ENCODE data around the gene AKR7A3. TPM values are rescaled to one million over a fixed set of nuclear protein-coding genes. Genes with fewer than 3 reads are reported as not detected.
A peak's percentile ranks its signal among the peaks of the same experiment; 100 is the strongest.

Gene AKR7A3
- total RNA-seq, 1 experiment from 2014 or later, result 1.4 TPM

DNA sequence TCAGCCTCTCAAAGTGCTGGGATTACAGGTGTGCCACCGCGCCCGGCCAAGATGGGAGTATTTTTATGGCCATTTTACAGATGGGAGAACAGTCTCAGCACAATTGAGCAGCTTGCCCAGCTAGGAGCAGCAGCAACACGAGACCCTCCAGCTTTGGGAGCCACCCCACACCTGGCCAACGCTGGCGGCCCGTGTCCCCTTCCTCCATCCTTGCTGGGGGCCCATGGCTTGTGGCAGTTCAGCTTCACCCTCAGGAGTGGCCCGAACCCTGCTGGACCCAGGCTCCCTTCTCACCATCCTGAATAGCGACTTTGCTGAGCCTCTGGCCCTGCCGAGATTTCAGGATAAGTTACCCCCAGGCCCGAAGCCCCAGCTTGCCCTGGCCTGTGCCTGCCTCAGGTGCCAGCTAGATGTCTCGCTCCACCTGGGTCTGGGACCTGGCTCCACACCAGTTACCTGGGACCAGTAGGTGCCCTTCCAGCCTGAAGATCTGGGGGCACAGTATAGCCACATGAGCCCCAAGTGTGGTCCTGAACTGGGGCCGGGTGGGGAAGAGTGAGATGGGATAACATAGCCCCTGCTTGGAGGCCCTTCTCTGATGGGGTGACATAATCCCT is 42.8 kb upstream of the AKR7A3 start:
- BruUV-seq (replicated peaks), result no TSS peak

DNA sequence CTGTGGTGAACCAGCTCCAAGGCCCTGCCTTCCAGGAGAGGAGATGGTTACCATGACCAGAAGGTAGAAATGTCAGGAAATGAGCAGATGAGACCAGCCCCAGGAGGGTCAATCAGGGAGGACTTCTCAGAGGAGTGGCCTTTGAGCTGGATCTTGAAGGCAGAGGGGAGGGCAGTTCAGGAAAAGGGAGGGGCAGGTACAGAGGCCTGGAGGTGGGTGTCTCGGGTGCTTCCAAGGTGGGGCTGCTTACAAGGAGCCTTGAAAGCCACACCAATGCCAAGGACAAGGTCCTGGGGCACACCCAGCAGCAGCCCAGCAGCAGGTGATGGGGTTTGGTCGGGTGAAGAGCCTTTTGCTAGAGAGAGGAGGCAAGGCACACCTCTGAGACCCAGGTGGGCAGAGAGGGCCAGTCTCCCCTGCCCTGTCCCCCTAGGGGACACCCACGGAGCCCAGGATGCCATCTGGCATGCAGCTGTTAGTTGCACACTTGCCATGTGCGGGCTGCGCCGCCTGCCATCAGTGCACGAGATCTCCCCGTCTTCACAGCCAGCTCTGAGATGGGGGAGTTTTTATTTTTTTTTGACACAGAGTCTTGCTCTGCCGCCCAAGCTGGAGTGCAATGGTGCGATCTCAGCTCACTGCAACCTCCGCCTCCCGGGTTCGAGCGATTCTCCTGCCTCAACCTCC is 42.0 kb upstream of the AKR7A3 start:
- no TSS peak for BruUV-seq (replicated peaks)
- DNase-seq (ENCODE audit: low read depth, low spot score) (no peak), ATAC-seq (no peak; the same call in 1 of the 2 replicates)
- POLR2A ChIA-PET, result no interaction called here
- no peaks in the 10 kb centered on the region for H3K27me3 ChIP-seq (ENCODE audit: control insufficient read depth, insufficient read depth, low read length)
- in situ Hi-C loops (cut with HindIII; ENCODE audit: low pct_unique_long_range_greater_than_20kb, low sequenced_read_pairs) (no loop called here), intact Hi-C loops (cut with micrococcal nuclease; ENCODE audit: unreplicated experiment) (no loop called here)
- CTCF ChIA-PET, result no interaction called here
- no peaks in the 10 kb centered on the region for H3K9me3 ChIP-seq (ENCODE audit: control insufficient read depth, insufficient read depth, low read depth, low read length)
- TF ChIP-seq, protein P1, sequence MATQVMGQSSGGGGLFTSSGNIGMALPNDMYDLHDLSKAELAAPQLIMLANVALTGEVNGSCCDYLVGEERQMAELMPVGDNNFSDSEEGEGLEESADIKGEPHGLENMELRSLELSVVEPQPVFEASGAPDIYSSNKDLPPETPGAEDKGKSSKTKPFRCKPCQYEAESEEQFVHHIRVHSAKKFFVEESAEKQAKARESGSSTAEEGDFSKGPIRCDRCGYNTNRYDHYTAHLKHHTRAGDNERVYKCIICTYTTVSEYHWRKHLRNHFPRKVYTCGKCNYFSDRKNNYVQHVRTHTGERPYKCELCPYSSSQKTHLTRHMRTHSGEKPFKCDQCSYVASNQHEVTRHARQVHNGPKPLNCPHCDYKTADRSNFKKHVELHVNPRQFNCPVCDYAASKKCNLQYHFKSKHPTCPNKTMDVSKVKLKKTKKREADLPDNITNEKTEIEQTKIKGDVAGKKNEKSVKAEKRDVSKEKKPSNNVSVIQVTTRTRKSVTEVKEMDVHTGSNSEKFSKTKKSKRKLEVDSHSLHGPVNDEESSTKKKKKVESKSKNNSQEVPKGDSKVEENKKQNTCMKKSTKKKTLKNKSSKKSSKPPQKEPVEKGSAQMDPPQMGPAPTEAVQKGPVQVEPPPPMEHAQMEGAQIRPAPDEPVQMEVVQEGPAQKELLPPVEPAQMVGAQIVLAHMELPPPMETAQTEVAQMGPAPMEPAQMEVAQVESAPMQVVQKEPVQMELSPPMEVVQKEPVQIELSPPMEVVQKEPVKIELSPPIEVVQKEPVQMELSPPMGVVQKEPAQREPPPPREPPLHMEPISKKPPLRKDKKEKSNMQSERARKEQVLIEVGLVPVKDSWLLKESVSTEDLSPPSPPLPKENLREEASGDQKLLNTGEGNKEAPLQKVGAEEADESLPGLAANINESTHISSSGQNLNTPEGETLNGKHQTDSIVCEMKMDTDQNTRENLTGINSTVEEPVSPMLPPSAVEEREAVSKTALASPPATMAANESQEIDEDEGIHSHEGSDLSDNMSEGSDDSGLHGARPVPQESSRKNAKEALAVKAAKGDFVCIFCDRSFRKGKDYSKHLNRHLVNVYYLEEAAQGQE (IDR thresholded peaks at IDR 0.05; ENCODE audit: insufficient read depth in 1 of 2, low read depth in 2 of 2, low read length in 1 of 2), result no peak
- TF ChIP-seq SIN3A (IDR thresholded peaks at IDR 0.05; ENCODE audit: borderline replicate concordance, insufficient read depth, low read depth, low read length), result no peak
- TF ChIP-seq, protein P2, sequence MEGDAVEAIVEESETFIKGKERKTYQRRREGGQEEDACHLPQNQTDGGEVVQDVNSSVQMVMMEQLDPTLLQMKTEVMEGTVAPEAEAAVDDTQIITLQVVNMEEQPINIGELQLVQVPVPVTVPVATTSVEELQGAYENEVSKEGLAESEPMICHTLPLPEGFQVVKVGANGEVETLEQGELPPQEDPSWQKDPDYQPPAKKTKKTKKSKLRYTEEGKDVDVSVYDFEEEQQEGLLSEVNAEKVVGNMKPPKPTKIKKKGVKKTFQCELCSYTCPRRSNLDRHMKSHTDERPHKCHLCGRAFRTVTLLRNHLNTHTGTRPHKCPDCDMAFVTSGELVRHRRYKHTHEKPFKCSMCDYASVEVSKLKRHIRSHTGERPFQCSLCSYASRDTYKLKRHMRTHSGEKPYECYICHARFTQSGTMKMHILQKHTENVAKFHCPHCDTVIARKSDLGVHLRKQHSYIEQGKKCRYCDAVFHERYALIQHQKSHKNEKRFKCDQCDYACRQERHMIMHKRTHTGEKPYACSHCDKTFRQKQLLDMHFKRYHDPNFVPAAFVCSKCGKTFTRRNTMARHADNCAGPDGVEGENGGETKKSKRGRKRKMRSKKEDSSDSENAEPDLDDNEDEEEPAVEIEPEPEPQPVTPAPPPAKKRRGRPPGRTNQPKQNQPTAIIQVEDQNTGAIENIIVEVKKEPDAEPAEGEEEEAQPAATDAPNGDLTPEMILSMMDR (IDR thresholded peaks at IDR 0.05), result no peak
- no peak for TF ChIP-seq POLR2AphosphoS5 (IDR thresholded peaks at IDR 0.05; ENCODE audit: low read depth, low read length)
- TF ChIP-seq TCF7L2 (IDR thresholded peaks at IDR 0.05; ENCODE audit: low read depth, low read length), result no peak
- H3K4me1 ChIP-seq (ENCODE audit: control insufficient read depth, insufficient read depth, low read length), result no peaks in the 10 kb centered on the region; the same call in 1 of the 2 replicates
- H3K4me3 ChIP-seq (ENCODE audit: low read depth in 2 of 2, low read length in 2 of 2), result no peak overlapping the region
- no peaks in the 10 kb centered on the region; the same call in 1 of the 2 replicates for H3K36me3 ChIP-seq (ENCODE audit: control insufficient read depth, insufficient read depth, low read length)
- no peak overlapping the region for H3K27ac ChIP-seq (ENCODE audit: low read length)

More for the DNA sequence above, 42.8 kb upstream of the AKR7A3 start:
- in situ Hi-C loops (cut with HindIII; ENCODE audit: low pct_unique_long_range_greater_than_20kb, low sequenced_read_pairs) (no loop called here), intact Hi-C loops (cut with micrococcal nuclease; ENCODE audit: unreplicated experiment) (no loop called here)
- Histone ChIP-seq H3K27me3 (ENCODE audit: control insufficient read depth, insufficient read depth, low read length) (no peaks in the 10 kb centered on the region), H3K4me3 (ENCODE audit: low read depth in 2 of 2, low read length in 2 of 2) (no peak overlapping the region), H3K4me1 (ENCODE audit: control insufficient read depth, insufficient read depth, low read length) (no peaks in the 10 kb centered on the region; the same call in 1 of the 2 replicates), H3K27ac (ENCODE audit: low read length) (no peak overlapping the region), H3K9me3 (ENCODE audit: control insufficient read depth, insufficient read depth, low read depth, low read length) (no peaks in the 10 kb centered on the region), H3K36me3 (ENCODE audit: control insufficient read depth, insufficient read depth, low read length) (no peaks in the 10 kb centered on the region; the same call in 1 of the 2 replicates)
- ATAC-seq, result no peak
- TF ChIP-seq POLR2AphosphoS5 (IDR thresholded peaks at IDR 0.05; ENCODE audit: low read depth, low read length), result peak; percentile 10; the same call in 1 of the 2 replicates
- TF ChIP-seq, protein P1 (IDR thresholded peaks at IDR 0.05; ENCODE audit: insufficient read depth in 1 of 2, low read depth in 2 of 2, low read length in 1 of 2), result no peak
- POLR2A ChIA-PET, result no interaction called here
- CTCF ChIA-PET, result no interaction called here
- no peak for DNase-seq (ENCODE audit: low read depth, low spot score)
